ENCODE results near the gene WDFY1.

Gene WDFY1

DNA sequence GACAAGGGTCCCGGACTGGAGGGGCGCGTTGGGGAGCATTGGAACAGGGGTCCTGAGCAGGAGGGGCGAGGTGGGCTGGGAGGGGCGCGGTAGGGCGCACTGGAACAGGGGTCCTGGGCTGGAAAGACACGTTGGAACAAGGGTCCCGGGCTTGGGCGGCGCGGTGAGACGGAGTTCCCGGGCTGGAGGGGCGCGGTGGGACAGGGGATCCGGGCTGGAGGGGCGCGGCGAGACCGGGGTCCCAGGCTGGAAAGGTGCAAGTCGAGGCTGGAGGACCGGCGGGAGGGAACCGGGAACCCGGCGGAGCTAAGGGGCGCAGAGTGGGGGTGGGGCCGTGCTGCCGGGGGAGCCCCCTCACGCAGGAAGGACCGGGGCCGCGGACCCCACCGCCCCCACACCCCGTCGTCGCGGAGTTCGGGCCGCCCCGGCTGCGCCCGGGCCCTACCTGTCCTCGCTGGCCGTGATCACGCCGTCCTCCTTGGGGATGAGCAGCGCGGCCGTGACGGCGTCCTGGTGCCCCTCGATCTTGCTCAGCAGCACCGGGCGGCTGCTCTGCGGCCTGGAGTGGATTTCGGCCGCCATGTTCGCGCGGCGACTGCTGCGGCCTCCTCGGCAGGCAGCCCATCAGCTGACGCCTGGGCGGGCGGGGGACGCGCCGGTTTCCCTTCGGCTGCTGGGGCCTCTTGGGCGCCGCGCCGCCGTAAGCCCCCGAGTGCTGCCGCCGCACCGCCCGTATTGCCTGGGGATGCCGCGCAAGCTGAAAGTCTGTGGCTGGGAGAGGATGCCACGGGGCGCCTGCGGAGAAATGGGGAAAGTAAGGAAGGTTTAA is at the start of gene WDFY1:
WDFY1 (minus strand) TSS at position 633 of the 829 bp plus-strand sequence; CDS start at position 582, 51 bp downstream.
- DNase-seq (ENCODE audit: low spot score): peak; percentile 91

DNA sequence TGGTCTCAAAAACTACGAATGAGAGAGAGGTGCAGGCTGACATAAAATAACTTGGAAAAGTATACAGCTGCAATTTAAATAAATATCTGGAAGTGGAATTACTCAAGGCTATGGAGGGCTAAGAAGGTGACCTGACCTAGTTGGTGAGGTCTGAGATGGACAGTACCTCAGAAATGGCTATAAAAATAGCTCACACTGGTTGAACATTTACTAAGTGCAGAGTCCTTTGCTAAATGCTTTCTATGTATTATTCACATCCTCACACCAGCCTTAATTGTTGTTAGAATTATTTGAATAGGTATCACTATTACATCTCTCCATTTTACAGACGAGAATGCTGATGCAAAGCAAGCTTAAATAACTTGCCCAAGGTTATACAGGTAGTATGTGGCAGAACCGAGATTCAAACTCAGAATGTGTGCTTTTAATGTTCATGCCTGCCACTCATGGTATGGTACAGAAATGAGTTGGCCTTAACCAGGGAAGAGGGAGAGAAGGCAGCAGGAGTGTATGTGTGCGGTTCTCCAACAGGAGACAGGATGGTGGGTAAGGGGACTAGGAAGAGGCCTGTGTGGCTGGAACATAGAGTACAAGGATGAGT is 49.5 kb upstream of the WDFY1 start:
- DNase-seq (ENCODE audit: low spot score): no peak

DNA sequence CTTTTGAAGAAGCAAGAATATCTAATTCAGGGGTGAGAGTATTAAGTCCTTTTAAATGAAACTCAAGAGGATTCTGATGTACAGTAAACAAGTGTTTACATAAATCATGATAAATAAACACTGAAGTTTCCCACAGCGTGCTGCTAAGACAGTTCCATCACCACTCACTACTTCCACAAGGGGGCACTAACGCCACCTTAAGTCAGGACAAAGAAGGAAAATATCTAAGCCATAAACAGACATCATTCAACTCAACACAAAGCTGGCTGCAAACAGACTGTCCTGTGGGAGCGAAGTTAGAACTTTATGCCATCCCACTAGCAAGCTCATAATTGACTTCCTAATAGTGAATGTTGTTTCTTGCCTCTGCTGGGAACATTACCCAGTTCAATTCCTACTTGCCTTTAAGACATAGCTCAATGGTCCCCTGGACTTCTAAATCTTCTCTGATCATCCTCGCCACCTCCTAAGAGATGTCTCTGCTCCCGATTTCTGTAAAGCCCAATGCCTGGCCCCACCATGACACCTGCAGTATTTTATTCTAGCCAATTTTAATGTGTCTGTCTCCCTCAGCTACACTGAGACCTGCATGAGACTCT is 48.6 kb upstream of the WDFY1 start:
- DNase-seq (ENCODE audit: low spot score): no peak

- DNase-seq (ENCODE audit: low spot score): no peak
These were observed 46.5 kb upstream of the WDFY1 start for GRCh38 chr2:223991611-223992010.

GRCh38 chr2:223989856-223990232 is 44.7 kb upstream of the WDFY1 start:
- no peak for DNase-seq (ENCODE audit: low spot score)

GRCh38 chr2:223989206-223989855 is 44.2 kb upstream of the WDFY1 start:
- no peak for DNase-seq (ENCODE audit: low spot score)

- no peak for DNase-seq (ENCODE audit: low spot score)
These were observed 36.1 kb upstream of the WDFY1 start for GRCh38 chr2:223981241-223981640.

DNA sequence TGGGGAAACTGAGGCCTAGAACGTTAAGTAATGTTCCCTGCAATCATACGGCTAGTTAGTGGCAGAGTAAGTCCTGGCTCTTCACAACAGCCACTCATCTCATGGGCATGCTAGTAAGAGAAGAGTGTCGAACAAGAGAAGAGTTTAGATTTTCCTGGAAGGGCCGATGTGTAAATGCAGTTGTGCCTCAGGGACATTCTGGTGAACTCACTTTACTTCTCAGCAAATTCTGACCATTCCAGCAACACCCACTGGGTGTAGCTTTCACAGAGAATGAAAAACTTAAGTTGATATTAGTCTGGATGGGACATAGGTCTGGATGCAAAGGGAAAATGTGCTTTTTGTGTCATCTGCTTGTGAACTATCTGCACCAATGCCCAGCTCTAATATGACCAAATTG is 35.7 kb upstream of the WDFY1 start:
- DNase-seq (ENCODE audit: low spot score): no peak

DNA sequence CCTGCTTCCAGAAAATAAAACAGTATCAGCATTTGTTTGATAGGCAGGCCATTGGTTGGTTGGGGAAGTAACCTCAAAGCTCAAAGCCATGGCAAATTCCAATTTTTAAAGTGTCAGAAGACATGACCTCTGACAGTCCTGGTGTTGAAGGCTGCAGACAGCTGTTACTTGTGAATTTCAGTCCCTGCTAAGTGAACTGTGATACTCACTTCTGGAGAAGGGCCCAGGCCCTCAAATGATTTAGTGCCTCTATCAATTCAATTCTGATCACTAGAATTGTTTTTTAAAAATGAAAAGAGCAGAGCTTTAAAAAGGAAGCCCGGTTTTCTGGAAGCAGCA is 35.2 kb upstream of the WDFY1 start:
- no peak for DNase-seq (ENCODE audit: low spot score)

GRCh38 chr2:223979730-223980396 is 34.7 kb upstream of the WDFY1 start:
- no peak for DNase-seq (ENCODE audit: low spot score)

- DNase-seq (ENCODE audit: low spot score): no peak
These were observed 33.3 kb upstream of the WDFY1 start for GRCh38 chr2:223978451-223978850.

GRCh38 chr2:223976635-223977226 is 31.6 kb upstream of the WDFY1 start:
- no peak for DNase-seq (ENCODE audit: low spot score)

DNA sequence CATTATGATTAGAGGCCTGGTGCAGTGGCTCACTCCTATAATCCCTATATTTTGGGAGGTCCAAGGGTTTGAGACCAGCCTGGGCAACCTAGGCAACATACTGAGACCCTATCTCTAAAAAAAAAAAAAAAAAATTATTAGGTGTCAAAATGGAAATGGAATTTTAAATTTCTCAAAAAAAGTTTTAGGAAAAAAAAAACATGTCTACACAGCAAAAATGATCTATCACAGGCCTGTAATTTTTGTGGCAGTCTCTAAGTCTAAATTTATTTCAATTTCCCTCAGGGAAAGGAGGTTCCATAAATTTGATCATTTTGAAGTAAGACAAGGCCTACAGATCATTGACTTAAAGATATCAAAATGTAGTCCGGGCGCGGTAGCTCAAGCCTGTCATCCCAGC is 28.5 kb upstream of the WDFY1 start:
- DNase-seq (ENCODE audit: low spot score): no peak

DNA sequence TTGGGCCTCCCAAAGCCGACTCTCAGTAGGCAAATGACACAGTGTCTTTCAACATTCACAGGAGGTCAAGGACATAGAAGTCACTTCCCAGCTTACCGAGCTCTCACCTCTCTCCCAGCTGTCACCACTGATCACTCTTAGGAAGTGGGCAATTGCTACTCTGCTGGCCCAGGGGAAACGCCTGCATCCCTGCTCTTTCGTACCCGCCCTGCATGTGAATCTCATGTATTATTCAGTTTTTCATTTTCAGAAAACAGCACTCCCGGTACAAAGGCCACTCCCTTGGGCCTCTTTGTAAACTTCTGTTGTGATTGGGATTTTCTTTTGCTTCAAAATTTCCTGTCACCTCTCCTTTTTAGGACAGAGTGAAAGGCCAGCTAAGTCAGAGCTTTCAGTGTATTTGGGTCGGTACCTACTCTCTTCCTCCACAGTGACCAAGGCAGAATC is 27.5 kb upstream of the WDFY1 start:
- no peak for DNase-seq (ENCODE audit: low spot score)

DNA sequence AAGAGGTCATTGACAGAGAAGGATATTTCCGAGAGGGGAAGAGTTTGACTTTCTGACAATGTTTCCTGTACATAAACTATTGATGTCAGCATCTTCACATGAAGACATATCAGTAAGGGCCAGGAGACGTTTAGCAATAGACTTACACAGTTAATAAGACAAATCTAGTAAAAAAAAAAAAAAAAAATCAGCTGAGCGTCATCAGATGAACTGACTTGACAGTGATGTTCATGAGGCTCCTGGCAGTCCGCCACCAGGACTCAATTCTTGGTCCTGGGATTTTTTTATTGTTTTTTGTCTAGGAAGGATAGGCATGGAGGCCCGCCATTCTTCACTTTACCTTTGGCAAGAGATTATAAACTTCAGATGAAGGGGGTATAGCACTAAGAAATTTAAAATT is 26.6 kb upstream of the WDFY1 start:
- DNase-seq (ENCODE audit: low spot score): no peak

- no peak for DNase-seq (ENCODE audit: low spot score)
These were observed 25.4 kb upstream of the WDFY1 start for GRCh38 chr2:223970343-223971128.

DNA sequence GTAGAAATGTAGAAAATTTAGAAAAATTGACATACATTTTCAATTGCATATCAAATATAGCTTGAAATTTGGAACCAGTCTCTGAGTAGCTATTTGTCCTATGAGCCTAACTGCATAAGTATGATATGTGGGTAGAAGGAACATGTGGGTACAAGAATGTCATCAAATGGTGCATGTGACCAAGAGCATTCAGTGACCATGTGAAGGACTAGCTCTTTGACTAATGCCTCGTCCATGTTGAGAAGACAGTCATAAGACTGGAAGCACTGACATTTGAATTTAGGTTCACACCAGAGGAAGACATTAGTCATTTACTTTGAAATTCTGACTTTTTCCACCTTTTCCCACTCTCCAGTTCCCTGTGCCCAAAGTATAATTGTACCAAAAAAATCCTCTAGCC is 24.7 kb upstream of the WDFY1 start:
- DNase-seq (ENCODE audit: low spot score): no peak

- no peak for DNase-seq (ENCODE audit: low spot score)
These were observed 24.2 kb upstream of the WDFY1 start for GRCh38 chr2:223969315-223969714.

- DNase-seq (ENCODE audit: low spot score): no peak
These were observed 22.8 kb upstream of the WDFY1 start for GRCh38 chr2:223967981-223968380.

GRCh38 chr2:223959688-223960087 is 14.6 kb upstream of the WDFY1 start:
- DNase-seq (ENCODE audit: low spot score): no peak

Measured in left forelimb (tissue), 1 donor.